Measurements from ENCODE around the gene WDR91.

WDR91 gene

GRCh38 chr7:135159359-135160085 is 51.8 kb downstream of the WDR91 start:
- DNase-seq = no peak

- DNase-seq = no peak
These were observed 52.5 kb downstream of the WDR91 start for GRCh38 chr7:135158874-135159273.

DNA sequence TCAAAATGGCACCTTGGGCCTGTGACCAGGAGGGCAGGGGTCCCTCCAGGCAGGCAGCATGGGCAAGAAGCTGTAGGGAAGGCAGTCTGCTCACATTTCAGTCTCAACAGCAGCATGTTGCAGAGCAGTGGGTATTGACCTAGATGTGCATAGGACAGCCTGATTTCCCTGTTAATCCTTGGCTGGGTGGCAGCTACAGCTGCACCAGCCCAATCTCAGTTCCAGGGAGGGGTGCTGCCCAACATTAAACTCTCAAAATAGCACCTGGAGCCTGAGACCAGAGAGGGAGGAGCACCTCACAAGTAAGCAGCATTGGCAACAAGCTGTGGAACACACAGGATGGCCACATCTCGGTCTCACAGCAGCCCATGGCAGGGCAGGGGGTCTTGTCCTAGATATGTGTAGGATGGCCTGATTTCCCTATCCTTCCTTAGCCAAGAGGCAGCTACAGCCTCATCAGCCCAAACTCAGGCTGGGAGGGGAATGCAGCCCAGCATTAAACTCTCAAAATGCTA is 53.1 kb downstream of the WDR91 start:
- no peak for DNase-seq

GRCh38 chr7:135156290-135156689 is 55.0 kb downstream of the WDR91 start:
- DNase-seq = no peak

GRCh38 chr7:135154734-135155133 is 56.6 kb downstream of the WDR91 start:
- no peak for DNase-seq

DNA sequence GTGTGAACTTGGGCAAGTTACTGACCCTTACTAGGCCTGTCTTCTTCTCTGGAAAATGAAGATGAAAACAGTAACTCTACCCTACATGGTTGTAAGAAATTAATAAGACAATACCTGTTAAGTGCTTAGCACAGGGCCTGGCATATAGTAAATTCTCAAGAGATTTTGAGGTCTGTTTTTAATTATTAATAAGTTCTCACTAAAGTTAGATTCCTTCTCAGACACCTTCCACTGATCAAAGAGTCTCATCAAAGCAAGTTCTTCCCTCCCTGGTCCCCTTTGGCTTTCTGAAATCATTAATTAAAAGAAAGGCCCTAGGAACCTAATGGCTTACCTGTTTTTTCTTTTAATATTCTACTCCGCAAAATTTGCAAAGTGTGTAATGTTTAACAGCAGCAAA is 58.9 kb downstream of the WDR91 start:
- DNase-seq = no peak

GRCh38 chr7:135151533-135151932 is 59.8 kb downstream of the WDR91 start:
- no peak for DNase-seq

DNA sequence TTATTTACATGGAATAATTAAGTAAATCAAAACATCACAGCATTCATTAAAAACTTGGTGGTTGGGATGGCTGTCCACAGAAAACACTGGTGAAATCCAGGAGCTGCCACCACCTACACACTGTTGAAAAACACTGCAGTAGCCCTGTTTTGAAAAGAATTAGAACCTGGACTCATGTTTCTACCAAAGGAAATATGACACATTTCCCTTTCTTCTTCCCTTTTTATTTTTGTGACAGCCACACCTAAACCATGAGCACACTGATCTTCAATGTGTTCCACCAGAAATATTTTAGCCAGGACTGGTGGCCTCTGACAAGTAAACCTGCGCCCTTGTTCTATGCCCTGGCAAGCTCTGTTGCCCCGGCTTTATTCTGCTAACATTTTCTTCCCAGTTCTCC is 60.2 kb downstream of the WDR91 start:
- no peak for DNase-seq

GRCh38 chr7:135150072-135150782 is 61.1 kb downstream of the WDR91 start:
- DNase-seq = no peak

DNA sequence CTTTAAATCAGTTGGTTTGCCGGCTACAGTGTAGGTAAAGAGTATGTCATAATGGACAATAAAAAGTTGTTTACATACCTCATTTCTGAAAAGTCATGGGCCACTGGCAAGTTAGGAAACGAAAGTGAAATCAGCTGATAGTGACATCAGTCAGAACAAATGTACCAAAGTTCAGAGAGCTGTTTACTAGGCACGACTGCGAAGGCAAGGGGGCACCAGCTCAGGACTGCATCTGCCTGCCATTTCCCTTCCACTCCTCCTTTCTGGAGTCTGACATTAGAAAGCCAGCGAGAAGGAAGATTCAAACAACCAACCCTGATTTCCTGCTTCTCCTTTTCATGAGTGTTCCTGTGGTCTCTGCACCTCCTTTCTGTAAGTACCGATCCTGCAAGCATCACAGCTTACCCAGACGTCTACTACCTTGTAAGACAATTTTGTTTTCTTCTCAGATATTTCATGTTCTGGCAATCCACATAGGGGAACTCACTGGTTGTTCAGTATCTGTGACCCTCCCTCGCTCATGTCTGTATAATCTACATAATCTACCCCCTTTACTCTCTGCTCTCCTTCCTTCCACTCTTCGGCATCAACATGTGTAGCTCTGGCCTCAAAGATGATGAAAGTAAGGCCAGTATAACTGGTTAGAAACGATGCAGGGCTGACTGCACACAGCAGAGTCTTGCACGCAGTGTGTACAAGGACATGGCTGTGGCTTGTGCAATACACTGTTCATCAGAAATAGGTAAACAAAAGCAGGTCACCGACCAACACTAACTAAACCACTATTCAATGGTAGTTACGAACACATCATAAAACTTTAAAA is 63.2 kb downstream of the WDR91 start, which contains the start of gene TMEM140:
Gene TMEM140 (plus strand): TSS at position 174 of the 823 bp plus-strand sequence. CDS start 16,370 bp downstream, outside the sequence.
- no peak for DNase-seq

GRCh38 chr7:135147341-135147898 is 63.9 kb downstream of the WDR91 start:
- DNase-seq = no peak

DNA sequence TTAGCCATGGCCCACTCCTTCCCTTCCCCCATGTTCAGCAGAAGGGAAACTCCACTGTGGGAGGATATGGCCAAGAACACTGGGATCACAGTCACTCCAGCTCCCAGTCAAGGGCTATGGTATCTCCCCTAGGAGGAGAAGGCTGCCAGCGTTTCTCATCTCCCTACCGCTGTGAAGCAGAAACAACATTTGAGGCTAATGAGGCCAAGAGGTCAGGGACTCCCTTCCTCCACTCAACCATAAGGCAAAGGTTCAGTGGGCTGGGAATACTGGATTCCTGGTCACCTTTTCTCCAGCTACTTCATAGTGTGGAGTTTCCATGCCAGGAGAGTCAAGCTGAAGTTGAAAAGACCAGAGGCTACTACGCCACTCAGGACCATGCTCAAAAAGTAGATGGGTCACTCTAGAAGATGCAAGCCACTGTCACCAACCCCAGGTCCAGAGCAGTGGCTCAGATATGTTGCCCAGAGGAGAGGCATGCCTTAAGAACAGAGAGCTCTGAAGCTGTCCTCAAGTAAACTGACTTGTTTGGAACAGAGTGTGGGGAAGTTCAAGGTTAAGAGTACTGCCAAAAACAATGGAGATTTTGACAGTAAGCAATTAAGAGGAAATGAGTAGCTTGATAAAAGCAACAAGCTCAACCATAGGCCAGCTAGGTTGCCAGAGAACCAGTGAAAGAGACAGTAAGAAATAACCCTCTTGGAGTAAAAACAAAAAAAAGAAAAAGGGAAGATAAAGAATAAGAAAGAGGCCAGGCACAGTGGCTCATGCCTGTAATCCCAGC is 67.2 kb downstream of the WDR91 start:
- no peak for DNase-seq
